HG02870 (cell line): ENCODE data around the gene ZBTB40.

ENCODE experiments used
- ATAC-seq: cut with Tn5 transposase; IDR thresholded peaks from one replicate; pipeline ENCODE4 v1.9.1; 2021; ENCODE audit warnings: mild to moderate bottlenecking, moderate library complexity; ENCODE audit not compliant: unreplicated experiment

ZBTB40 gene

DNA sequence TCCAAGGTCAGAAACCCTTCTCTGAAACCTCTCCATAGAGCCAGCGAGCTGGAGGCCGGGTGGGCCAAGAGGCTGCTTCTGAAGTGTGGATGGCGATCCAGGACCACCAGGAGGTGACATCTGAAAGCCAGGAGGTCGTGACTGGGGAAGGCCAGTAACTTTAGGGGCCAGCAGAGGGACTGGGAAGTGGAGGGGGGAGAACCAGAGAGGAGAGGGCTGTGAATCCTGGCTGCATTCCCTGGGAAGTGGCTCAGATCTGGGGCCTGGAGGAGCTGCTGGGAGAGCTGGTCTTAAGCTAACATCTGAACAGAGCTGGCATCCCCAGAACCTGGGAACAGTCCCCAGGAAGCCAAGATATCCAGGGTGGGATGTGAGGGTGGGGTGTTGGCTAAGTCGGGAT, 100.4 kb downstream of the ZBTB40 start:
- no peak for ATAC-seq

DNA sequence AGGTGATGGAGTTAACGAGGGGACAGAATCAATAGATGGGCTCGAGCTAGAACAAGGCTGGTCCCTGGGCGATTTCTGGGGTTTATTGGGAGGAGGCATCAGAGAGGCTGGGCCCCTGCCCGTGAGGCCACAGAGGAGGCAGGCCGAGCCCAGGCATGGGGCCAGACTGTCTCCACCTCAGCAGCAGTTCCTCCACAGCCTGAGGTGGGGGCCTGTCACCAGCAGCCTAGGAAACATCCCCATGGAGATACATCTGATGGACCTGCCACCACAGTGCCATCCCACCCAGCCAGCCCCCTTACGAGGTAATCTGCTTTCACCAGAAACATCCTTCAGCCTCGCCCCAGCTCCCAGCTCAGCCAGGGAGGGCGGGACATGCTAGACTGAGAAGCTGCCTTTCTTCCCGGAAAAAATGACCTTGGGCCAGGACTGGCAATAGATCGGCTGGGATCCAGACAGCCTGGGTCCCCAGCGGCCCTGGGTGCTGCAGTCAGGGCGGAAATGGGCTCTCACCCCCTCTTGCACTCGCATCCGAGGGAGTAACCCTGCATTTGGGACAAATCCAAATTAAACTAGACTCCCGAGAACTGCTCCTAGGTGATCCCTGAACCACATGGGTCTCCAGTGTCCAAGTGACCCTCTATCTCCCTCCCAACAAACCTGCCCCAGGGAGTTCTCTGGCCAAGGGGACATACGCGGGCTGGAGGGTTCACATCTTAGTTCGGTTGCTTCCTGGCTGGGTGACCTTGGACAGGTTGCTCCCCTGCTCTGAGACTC, 101.6 kb downstream of the ZBTB40 start:
- ATAC-seq: no peak

DNA sequence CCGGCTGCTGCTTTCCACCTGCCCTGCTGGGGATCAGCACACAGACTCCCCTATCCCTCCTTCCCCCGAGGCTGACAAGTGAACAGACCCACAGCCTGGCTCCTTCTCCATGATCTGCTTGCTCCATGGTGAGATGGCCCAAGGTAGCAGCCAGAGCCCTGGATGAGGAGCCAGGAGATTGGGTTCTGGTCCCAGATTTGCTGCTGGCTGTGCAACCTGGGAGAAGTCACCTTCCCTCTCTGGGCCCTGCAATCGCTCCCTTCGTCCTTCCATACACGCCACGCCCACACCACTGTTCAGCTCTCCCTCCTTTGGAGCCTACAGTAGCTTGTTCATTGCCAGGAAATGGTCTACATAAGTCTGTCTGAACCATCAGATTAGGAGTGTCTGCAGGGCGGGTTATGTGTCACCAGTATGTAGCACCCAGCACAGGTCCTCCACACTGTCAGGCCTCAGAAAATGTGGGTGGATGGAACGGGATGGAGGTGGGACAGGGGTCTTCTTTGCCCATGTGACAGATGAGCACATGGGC, 102.4 kb downstream of the ZBTB40 start:
- ATAC-seq: no peak

DNA sequence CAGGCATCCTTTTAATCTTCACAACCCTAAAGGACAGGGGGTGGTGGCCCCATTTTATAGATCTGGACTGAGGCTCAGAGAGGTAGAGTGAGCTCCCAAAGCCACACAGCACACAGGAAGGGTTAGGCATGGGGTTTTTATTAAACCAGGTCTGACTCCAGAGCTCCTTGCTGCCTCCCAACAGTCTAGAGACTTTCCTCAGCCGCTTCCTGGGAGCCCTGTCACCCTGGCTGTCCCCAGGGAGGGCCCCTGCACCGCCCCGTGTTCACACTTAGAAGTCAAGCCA, 103.7 kb downstream of the ZBTB40 start:
- ATAC-seq: no peak

DNA sequence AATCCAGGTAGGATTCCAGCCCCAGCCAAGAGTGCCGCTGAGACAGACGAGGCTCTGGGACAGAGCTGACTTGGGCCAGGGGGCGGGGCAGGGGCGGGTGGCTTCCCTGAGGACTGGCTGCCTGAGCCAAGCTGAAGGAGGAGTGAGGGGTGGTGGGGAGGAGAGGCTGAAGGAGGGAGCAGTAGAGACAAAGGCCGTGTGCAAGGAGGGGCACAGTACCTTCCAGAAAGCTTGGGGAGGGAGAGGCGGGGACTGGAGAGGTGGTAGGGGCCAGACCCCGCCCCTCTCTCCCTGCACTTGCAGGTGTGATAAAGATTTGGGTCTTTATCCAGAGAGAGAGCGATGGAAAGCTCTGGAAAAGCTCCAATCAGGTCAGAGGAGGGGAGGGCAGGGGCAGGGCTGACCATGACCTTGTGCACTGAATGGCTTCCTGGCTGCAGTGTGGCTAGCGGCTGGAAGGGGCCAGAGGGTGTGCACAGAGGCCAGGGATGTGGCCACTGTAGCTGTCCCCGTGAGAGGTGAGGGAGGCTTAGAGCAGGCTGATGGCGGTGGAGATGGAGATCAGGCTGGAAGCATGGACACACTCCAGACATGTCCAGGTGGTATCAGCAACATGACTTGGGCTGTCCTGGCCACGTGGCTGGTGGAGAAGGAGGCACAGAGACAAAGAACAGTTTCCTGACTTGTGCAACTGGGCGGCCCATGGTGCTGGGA, 104.9 kb downstream of the ZBTB40 start:
- no peak for ATAC-seq

DNA sequence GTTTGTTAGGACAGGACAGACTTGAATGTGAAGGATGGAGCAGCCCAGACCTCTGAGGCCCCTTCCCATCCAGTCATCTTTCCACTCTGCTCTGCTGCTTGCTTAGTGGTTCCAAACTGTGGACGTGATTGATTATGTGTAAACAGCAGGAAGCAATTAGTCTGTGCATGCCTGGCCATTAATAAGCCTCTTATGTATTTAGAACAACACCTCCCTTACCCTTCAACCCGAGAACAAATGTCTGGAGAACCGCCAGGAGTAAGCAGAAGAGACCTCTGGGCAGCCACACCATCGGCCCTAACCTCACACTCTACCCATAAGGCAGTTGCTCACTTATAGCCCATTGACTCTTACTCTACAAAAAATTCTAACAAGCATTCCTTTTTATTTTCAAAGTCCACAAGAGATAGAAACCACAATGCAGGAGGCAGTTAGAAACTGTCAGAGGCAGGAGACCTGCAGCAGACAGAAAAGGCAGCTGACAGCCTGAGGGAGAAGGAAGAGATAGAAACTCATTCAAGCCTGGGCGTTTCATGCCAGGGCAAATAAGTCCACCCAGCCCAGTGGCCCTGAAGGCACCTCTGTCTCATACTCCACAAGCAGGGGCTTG, 105.8 kb downstream of the ZBTB40 start:
- no peak for ATAC-seq

DNA sequence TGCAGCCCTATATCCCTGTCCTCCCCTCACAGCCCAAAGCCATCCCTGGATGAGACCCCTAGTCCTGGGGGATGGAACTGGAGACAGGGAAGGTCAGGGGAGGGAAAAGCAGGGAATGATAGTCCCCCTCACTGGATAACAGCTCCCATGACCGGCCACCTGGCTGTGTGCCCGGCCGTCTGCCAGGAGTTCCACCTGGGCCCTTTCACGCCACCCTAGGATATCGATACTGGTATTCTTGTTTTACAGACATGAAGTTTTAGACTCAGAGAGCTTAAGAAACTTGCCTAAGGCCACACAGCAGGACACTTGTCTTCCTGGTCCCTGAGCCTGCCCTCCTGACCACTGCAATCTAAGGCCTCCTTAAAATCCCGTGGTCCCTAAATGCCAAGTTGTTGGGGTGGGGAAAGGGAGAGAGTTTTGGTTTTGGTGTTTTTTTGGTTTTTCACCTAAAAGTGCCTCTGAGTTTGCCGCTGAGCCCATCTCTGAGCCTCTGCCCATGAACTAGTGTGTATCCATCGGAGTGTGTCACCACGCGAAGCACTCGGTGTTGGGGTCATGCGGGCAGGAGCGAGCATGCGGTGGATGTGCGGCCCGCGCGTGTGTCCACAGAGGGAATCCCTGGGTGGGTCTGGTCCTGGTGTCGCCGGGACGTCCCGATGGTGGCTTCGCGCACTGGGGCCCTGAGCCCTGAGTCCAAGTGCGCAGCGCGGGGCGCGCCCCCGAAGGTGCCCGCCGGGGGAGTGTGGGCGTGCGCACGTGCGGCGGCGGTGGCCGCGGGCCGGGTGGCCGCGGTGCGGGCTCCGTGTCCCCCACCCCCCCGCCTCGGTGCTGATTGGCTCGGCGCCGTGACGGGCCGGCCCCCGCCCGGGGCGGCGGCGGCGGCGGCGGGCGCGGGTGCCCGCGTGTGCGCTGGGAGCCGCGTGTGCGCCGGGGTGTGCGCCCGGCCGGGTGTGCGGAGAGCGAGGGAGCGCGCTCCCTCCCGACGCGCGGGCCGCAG, 111.2 kb downstream of the ZBTB40 start, which contains the start of gene EPHA8:
TSS of gene EPHA8 (plus strand) at position 906 of the 1,000 bp plus-strand sequence. CDS start 147 bp downstream, outside the sequence.
- no peak for ATAC-seq

DNA sequence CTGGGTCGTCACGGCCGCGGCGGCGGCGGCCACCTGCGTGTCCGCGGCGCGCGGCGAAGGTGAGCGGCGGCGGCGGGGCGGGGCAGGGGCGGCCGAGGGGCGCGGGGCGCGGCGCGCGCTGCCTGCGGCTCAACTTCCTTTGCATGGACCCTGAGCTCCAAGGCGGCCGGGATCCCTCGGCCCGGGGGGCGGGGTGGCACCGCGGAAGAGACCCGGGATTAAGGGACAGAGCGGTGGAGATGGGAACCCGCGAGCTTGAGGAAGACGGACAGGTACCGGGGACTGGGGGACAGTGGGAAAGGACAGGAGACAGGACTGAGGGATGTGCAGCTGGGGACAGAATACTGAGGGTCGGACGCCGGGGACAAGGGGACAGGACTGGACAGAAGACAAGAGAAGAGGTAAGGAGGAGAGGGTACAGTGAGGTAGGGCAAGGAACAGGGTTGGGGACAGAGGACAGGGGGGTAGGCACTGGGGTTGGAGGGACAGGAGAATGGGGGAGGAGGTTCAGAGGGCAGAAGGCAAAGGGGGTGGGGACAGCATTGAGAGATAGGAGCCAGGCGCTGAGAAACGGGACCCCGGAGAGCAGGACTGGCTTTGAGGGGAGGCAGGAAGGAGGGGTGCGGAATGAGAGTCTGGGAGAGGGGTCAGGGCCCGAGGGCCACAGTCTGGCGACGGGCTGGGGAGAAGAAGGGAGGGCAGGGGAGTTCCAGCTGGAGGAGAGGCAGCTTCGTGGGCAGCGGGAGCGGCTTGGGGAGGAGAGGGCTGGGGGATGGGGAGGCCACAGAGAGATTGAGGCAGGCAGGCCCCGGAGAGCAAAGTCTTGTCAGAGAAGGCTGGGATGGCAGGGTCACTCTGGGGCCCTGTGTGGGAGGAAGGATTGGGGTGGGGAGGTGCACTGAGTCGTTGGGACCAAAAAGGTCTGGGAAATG, 112.3 kb downstream of the ZBTB40 start:
- no peak for ATAC-seq

DNA sequence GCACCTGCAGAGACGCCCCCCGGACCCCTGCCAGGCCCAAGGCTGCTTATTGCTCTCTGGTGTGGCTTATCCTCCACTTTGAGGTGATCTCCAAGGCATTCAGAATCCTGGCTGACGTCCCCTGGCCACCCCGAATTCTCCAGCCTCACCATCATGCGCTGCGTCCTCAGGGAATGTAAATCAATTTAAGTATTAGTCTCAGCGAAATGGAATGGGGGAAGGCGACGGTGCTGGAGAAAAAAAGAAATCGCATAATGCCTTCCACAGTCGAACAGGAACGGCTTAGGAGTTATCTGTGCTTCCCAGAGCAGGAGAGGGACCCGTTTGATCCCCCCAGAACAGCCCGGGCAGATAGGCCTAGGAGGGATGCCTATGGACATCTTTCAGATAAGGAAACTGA, 114.5 kb downstream of the ZBTB40 start:
- no peak for ATAC-seq

DNA sequence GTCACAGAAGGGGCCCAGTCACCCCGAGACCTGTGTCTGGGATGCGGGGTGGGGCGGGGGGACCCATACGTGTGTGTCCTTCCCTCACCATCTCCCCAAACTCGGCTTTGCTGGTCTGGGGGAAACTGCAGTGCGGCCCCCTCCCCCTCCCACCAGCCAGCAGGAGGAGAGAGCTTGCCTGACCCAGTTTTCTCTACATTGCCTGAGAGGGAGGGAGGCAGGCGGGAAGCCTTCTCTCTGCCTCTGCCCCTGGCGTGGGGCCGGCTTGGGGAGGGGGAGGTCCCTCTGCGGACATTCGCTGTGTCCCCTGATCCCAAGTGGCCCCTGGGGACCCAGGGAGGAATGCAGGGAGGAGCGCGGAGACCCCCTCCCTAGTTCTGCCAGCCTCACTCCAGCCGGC, 115.5 kb downstream of the ZBTB40 start:
- no peak for ATAC-seq

DNA sequence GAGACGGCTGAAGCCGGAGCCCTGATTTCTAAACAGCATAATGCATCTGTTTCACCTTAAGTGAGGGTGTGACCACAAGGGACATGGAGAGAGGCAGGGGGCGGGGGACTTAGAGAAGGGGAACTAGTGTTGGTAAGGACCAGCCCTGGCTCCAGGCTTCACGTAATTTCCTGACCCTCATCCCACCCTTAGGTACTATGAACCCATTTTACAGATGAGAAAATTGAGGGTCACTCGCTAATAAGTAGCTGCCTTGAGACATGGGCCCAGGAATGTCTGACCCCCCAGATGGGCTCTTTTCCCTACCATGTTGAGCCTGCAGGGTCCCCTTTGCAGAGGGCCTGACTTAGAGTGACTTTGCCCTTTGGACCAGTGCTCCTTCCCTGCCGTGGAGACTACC, 116.3 kb downstream of the ZBTB40 start:
- ATAC-seq: no peak

DNA sequence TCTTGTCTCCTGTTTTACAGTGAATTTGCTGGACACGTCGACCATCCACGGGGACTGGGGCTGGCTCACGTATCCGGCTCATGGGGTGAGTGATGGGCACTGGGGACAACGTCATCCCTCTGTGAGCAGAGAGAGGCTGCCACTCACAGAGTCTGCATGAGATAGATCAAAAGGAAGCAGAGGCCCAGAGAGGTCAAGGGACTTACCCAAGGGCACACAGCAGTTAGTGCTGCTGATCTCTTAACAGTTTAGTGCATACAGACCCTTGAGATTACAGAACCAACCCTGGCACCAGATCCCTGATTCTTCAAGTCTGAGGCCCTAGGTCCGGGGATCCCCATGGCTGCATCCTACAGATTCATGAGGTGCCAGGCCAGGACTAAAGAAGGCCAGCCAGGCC, 117.6 kb downstream of the ZBTB40 start:
- ATAC-seq: no peak

DNA sequence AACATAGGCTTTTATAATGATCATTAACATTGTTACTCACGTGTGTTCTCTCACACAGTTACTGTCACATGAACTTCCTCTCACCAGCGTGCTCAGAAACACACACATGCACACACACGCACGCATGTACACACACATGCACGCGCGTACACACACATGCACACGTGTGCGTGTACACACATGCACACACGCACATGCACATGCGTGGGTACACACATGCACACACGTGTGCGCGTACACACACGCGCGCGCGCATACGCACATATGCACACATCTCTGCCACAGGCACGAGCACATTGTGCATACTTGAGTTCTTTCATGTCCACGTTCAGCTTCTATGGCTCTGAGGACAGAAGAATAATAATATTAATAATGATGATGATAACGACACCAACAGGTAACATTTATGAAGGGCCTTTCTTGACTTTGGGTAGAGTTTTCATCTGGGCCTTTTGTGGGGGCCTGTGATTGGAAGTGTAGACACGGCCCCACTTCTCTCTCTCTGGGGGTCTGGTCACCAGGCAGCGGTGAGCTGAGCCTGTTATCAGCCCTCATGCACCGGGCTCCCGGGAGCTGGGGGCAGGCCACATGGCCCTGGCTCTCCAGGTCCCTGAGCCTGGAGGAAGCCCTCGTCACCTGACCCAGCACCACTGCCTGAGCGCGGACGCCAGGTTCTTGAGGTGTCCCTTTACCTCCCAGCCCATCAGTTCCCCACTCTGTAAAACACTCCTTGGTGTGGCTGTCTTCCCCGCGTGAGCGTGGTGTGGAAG, 118.7 kb downstream of the ZBTB40 start:
- ATAC-seq: no peak

DNA sequence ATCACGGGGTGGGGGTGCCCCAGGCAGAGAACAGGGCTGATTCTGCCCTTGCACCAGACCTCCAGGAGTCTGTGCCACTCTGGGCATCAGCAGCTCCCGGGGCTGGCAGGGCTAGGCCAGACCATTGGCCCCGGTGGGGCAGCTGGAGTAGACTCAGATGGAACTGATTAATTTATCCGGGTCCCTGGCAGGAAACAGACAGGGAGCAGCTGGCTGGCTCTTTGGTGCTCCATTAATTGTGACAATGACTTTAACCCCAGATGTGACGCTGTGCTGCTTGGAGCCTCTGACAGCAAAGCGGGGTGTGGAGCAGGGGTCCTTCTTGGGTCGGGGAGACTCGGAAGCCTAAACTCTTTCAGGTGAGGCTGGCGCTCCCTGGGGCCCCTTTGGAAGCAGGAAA, 121.2 kb downstream of the ZBTB40 start:
- no peak for ATAC-seq

DNA sequence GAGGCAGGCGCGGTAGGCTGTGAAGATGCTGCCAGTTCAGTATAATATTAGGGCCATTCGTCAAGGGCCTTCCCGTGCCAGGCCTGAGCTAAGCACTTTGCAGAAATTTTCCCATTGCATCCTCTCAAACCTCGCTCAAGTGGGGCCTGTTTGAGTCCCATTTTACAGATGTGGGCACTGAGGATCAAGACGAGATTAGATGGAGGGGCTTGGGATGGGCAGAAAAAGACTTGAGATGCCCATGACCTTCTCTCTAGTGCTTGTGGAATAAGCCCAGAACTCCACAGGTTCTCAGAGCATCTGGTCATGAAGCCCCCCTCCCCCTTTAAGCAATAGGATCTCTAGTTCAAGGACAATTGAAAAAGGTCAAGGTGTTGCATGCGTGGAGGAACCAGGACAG, 121.6 kb downstream of the ZBTB40 start:
- no peak for ATAC-seq

DNA sequence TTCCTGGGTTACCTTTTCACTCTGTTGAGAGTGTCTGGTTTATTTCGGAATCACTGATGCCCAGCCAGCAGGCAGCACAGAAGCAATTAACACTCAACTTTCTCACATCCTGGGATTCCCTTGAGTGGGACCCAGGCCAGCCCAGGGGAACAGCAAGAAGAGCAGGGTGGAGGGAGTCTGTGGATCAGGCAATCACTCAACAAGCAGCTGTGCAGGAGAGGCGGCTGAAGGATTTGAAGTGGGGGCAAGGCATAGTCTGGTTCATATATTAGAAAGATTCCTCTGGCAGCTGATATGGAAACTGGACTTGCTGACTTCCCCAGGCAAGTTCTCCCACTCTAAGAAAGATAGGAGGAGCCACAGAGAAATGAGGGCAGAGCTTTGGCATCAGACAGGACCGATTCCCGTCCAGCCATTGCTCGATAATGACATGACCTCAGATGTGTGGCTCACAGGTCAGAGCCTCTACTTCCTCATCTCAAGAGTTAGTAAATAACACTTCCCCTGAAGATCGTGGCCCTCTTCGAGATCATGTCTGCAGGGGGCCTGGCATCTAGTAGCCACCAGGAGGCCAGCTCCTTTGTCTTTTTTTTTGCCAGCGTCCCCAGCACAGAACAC, 124.0 kb downstream of the ZBTB40 start:
- ATAC-seq: no peak

DNA sequence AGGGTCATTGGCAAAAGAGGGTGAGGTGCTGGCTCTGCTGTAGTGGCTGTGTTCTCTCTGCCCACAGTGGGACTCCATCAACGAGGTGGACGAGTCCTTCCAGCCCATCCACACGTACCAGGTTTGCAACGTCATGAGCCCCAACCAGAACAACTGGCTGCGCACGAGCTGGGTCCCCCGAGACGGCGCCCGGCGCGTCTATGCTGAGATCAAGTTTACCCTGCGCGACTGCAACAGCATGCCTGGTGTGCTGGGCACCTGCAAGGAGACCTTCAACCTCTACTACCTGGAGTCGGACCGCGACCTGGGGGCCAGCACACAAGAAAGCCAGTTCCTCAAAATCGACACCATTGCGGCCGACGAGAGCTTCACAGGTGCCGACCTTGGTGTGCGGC, 124.5 kb downstream of the ZBTB40 start:
- no peak for ATAC-seq

DNA sequence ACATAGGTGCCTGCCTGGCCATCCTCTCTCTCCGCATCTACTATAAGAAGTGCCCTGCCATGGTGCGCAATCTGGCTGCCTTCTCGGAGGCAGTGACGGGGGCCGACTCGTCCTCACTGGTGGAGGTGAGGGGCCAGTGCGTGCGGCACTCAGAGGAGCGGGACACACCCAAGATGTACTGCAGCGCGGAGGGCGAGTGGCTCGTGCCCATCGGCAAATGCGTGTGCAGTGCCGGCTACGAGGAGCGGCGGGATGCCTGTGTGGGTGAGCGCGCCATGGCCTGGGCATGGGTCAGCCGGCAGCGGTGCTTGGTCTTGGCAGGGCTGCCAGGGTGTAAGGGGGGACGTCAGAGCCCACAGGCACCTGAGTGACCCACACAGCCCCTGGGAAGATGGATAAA, 125.0 kb downstream of the ZBTB40 start:
- no peak for ATAC-seq
